Liver (tissue), 3 donors: Measurements from ENCODE around the gene ERMARD.

Experiments used
- CTCF ChIP-seq: fragments of 150-350 bp; IDR thresholded peaks from 2 replicates; pipeline ENCODE4 v1.5.1; 2017; ENCODE audit warnings: improper control_type of control experiment, low read depth, low read length; ENCODE audit not compliant: missing input control
- EGR1 ChIP-seq, 2 donors: IDR thresholded peaks; 2 replicates each; pipeline ENCODE4 v1.6.1; 2016 to 2018; ENCODE audit warnings: antibody characterized with exemption in 2 of 2, low read depth in 2 of 2
- MAX ChIP-seq: IDR thresholded peaks from 2 replicates; pipeline ENCODE4 v1.6.1; 2016; ENCODE audit warnings: antibody characterized with exemption
- RAD21 ChIP-seq, 2 donors: IDR thresholded peaks; 2 replicates each; pipeline ENCODE4 v1.6.1; 2016; ENCODE audit warnings: antibody characterized with exemption in 2 of 2, mild to moderate bottlenecking in 2 of 2
- YY1 ChIP-seq: IDR thresholded peaks from 2 replicates; pipeline ENCODE4 v1.6.1; 2016; ENCODE audit warnings: antibody characterized with exemption, mild to moderate bottlenecking
- donor health status: healthy.
- donor health status: healthy.

- TF ChIP-seq CTCF (no peak), EGR1 (IDR thresholded peaks at IDR 0.05; ENCODE audit: low read depth in 2 of 2) (no peak), RAD21 (IDR thresholded peaks at IDR 0.05) (no peak), MAX (no peak), YY1 (no peak)
Observed at GRCh38 chr6:169813969-169814368, 62.5 kb downstream of the ERMARD start.
